DMS53 treated with DMSO at 0.1 percent for 48 hours (cell line): Measurements from ENCODE around the gene CBL.
A peak's percentile ranks its signal among the peaks of the same experiment; 100 is the strongest.

Experiments
- DNase-seq: peaks from one replicate; lab custom pipeline; 2025; ENCODE audit not compliant: unreplicated experiment; lab: John Stamatoyannopoulos, UW

Gene CBL

GRCh38 chr11:119329320-119329719 lies 123.2 kb downstream of the CBL start:
- no peak for DNase-seq

GRCh38 chr11:119330237-119330636 lies 124.1 kb downstream of the CBL start:
- no peak for DNase-seq

GRCh38 chr11:119332111-119332765 lies 126.1 kb downstream of the CBL start:
- DNase-seq = no peak

GRCh38 chr11:119334174-119334930 lies 128.2 kb downstream of the CBL start, which contains the start of gene RNF26:
TSS of gene RNF26 (plus strand) at chr11:119334527. CDS start at chr11:119335123, 596 bp downstream.
- peak; percentile 93 for DNase-seq

GRCh38 chr11:119335091-119335654 lies 129.0 kb downstream of the CBL start:
- no peak for DNase-seq

GRCh38 chr11:119335655-119336543 lies 129.8 kb downstream of the CBL start:
- DNase-seq = no peak

GRCh38 chr11:119336744-119337469 lies 130.8 kb downstream of the CBL start:
- no peak for DNase-seq

GRCh38 chr11:119337581-119338317 lies 131.6 kb downstream of the CBL start:
- DNase-seq = no peak

- DNase-seq = peak; percentile 63
Observed at GRCh38 chr11:119338318-119338890, 132.3 kb downstream of the CBL start.

- DNase-seq = no peak
Observed at GRCh38 chr11:119338965-119339588, 132.9 kb downstream of the CBL start.

GRCh38 chr11:119339589-119340334 lies 133.6 kb downstream of the CBL start:
- DNase-seq = no peak

- no peak for DNase-seq
Observed at GRCh38 chr11:119340335-119341221, 134.4 kb downstream of the CBL start, which contains the start of gene C1QTNF5. TSS of gene C1QTNF5 (minus strand) at chr11:119340883. CDS start at chr11:119340397, 486 bp downstream.

- no peak for DNase-seq
Observed at GRCh38 chr11:119341222-119342022, 135.3 kb downstream of the CBL start.

GRCh38 chr11:119342023-119342300 lies 135.8 kb downstream of the CBL start:
- no peak for DNase-seq

GRCh38 chr11:119342362-119343130 lies 136.4 kb downstream of the CBL start:
- no peak for DNase-seq

GRCh38 chr11:119343726-119344125 lies 137.6 kb downstream of the CBL start:
- no peak for DNase-seq
